BLaER1 (cell line): ENCODE measurements around the gene CYP4B1.

Experiments used
- H3K27ac ChIP-seq: shearing (Covaris generic); formaldehyde crosslinking; 2 replicates; pipeline ENCODE4 v1.8.1; 2022
- H3K27me3 ChIP-seq: shearing (Covaris generic); formaldehyde crosslinking; 2 replicates; pipeline ENCODE4 v1.8.1; 2022
- H3K36me3 ChIP-seq: shearing (Covaris generic); formaldehyde crosslinking; 2 replicates; pipeline ENCODE4 v1.8.1; 2022
- H3K4me1 ChIP-seq: shearing (Covaris generic); formaldehyde crosslinking; 2 replicates; pipeline ENCODE4 v1.8.1; 2022
- H3K4me2 ChIP-seq: shearing (Covaris generic); formaldehyde crosslinking; 2 replicates; pipeline ENCODE4 v1.8.1; 2022
- H3K4me3 ChIP-seq: shearing (Covaris generic); formaldehyde crosslinking; 2 replicates; pipeline ENCODE4 v1.8.1; 2022
- H3K9ac ChIP-seq: shearing (Covaris generic); formaldehyde crosslinking; 2 replicates; pipeline ENCODE4 v1.8.1; 2022
- H3K9me3 ChIP-seq: shearing (Covaris generic); formaldehyde crosslinking; 2 replicates; pipeline ENCODE4 v1.8.1; 2022
- H4K20me1 ChIP-seq: shearing (Covaris generic); formaldehyde crosslinking; 2 replicates; pipeline ENCODE4 v1.8.1; 2022
- Cebpa-rat ChIP-seq: shearing (Covaris generic); IDR thresholded peaks from 2 replicates; pipeline ENCODE4 v1.8.1; 2022

Gene CYP4B1

GRCh38 chr1:46790446-46791101 is 8.3 kb upstream of the CYP4B1 start:
- Histone ChIP-seq H3K36me3 (no peaks in the 10 kb centered on the region), H3K4me1 (no peaks in the 10 kb centered on the region), H3K9ac (no peak overlapping the region), H4K20me1 (no peaks in the 10 kb centered on the region), H3K27ac (no peak overlapping the region), H3K4me2 (no peak overlapping the region), H3K27me3 (no peaks in the 10 kb centered on the region), H3K9me3 (peaks cover 2% of the 10 kb centered on the region; the same call in 1 of the 2 replicates), H3K4me3 (no peak overlapping the region)
- TF ChIP-seq Cebpa-rat: no peak

- Histone ChIP-seq H3K4me3 (no peak overlapping the region), H3K27ac (no peak overlapping the region), H3K9ac (no peak overlapping the region), H3K36me3 (no peaks in the 10 kb centered on the region), H3K4me2 (no peak overlapping the region), H4K20me1 (no peaks in the 10 kb centered on the region), H3K27me3 (no peaks in the 10 kb centered on the region), H3K4me1 (no peaks in the 10 kb centered on the region), H3K9me3 (no peaks in the 10 kb centered on the region; the same call in 1 of the 2 replicates)
- TF ChIP-seq Cebpa-rat: no peak
Measured at GRCh38 chr1:46793126-46793525, 5.7 kb upstream of the CYP4B1 start.

DNA sequence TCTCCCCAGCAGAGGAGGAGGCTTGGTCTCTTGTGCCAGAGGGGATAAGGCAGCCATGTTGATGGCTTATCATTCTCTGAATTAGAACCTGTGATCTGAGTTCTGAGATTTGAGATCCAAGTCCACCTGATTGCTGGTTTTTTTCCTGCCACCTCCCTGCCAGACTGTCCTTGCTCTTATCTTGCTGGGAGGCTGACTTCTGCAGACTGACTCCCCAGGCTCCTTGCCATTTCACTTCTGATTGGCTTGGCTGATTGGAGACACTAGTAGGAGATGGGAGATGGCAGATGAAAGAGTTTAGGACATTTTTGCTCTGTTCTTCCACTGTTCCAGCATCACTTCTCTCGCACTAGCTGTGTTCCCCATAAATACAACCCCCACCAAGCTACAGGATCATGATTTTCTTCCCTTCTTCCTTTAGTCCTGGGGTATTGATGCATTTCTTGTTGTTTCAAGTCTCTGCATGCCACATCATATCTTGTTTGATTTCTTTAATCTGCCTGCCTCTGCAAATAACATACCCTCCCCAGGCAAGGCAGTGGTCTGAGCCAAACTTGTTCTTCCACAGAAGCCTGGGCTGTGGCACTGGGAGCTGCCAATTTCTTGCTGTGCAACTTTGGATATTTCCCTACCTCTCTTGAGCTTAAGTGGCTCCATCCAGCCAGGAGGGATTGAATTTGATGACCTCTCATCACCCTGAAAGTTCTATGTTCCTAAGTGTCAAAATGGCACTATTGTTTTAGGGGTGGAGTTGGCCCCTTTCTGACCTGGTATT is 963 bp upstream of the CYP4B1 start:
- H4K20me1 ChIP-seq: no peaks in the 10 kb centered on the region
- no peak overlapping the region for H3K9ac ChIP-seq
- H3K9me3 ChIP-seq: no peaks in the 10 kb centered on the region
- TF ChIP-seq Cebpa-rat: no peak
- no peak overlapping the region for H3K4me3 ChIP-seq
- no peak overlapping the region for H3K27ac ChIP-seq
- H3K27me3 ChIP-seq: no peaks in the 10 kb centered on the region
- H3K4me1 ChIP-seq: no peaks in the 10 kb centered on the region
- H3K36me3 ChIP-seq: no peaks in the 10 kb centered on the region
- no peak overlapping the region for H3K4me2 ChIP-seq

- Histone ChIP-seq H3K27me3 (no peaks in the 10 kb centered on the region), H3K4me2 (no peak overlapping the region), H3K4me3 (no peak overlapping the region), H4K20me1 (no peaks in the 10 kb centered on the region), H3K9me3 (no peaks in the 10 kb centered on the region), H3K27ac (no peak overlapping the region), H3K4me1 (no peaks in the 10 kb centered on the region), H3K9ac (no peak overlapping the region), H3K36me3 (no peaks in the 10 kb centered on the region)
- TF ChIP-seq Cebpa-rat: no peak
Measured at GRCh38 chr1:46800742-46801141, 1.9 kb downstream of the CYP4B1 start.

GRCh38 chr1:46801323-46802055 is 2.6 kb downstream of the CYP4B1 start:
- Histone ChIP-seq H3K36me3 (no peaks in the 10 kb centered on the region), H3K9me3 (no peaks in the 10 kb centered on the region), H3K27ac (no peak overlapping the region), H3K9ac (no peak overlapping the region), H3K4me3 (no peak overlapping the region), H4K20me1 (no peaks in the 10 kb centered on the region), H3K4me2 (no peak overlapping the region), H3K27me3 (no peaks in the 10 kb centered on the region), H3K4me1 (peaks cover 6% of the 10 kb centered on the region)
- no peak for TF ChIP-seq Cebpa-rat

DNA sequence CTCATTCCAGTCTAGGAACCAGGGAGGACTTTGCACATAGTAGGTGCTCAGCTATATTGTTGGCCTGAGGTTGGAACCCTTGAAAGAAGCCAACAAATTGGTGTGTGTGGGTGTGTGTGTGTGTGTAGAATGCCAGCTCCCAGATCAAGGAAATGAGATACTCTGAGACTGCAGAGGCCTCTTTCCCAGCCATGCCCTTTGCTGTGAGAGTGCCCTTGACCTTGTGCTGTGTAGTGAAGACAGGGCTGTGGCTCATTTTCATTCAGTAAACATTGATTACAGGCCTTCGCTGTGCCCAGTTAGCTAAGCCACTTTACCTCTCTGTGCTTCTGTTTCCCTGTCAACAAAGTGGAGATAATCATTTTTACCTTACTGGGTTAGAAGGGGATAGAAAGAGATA is 3.2 kb downstream of the CYP4B1 start:
- no peak overlapping the region for H3K27ac ChIP-seq
- H3K4me1 ChIP-seq: peaks cover 11% of the 10 kb centered on the region
- no peaks in the 10 kb centered on the region for H3K36me3 ChIP-seq
- TF ChIP-seq Cebpa-rat: no peak
- H4K20me1 ChIP-seq: no peaks in the 10 kb centered on the region
- H3K9ac ChIP-seq: no peak overlapping the region
- H3K4me3 ChIP-seq: no peak overlapping the region
- H3K4me2 ChIP-seq: no peak overlapping the region
- H3K27me3 ChIP-seq: no peaks in the 10 kb centered on the region
- no peaks in the 10 kb centered on the region for H3K9me3 ChIP-seq

DNA sequence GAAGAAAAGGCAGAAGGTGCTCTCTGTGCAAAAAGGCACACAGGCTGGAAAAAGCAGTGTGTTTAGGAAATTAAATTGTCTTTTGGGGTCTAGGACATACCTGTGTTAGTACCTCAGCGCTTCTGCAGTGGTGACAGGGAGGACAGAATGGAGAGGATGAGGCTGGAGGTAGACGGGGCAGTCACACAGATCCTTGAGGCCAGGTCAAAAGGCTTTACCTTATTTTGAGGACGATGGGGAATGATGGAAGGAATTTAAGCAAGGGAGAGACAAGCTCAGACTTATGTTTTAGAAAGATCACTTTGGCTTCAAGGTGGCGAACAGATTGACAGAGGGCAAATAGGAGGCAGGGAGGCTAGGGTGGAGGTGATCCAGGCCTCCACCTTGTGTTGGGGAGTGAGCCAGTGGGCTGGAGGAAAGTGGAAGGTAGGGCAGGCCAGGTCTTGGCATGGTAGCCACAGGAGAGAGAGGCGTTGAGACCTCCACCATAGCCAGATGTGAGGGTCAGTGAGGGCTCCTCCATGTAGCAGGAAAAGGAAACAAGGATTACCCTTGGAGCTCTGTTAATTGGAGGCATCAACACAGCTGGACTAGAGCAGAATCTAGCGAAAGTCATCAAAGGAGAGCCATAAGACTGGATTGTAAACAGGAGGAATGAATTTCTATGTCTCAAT is 4.2 kb downstream of the CYP4B1 start:
- Histone ChIP-seq H3K9ac (no peak overlapping the region), H3K4me1 (peaks cover 15% of the 10 kb centered on the region), H3K27ac (no peak overlapping the region), H3K27me3 (no peaks in the 10 kb centered on the region), H3K4me2 (no peak overlapping the region), H3K4me3 (no peak overlapping the region), H3K36me3 (no peaks in the 10 kb centered on the region), H3K9me3 (no peaks in the 10 kb centered on the region; the same call in 1 of the 2 replicates), H4K20me1 (no peaks in the 10 kb centered on the region)
- no peak for TF ChIP-seq Cebpa-rat

- Histone ChIP-seq H3K9ac (no peak overlapping the region), H3K27ac (no peak overlapping the region), H3K4me1 (peaks cover 15% of the 10 kb centered on the region), H3K27me3 (no peaks in the 10 kb centered on the region), H3K9me3 (peaks cover 2% of the 10 kb centered on the region), H4K20me1 (no peaks in the 10 kb centered on the region), H3K4me2 (no peak overlapping the region), H3K36me3 (no peaks in the 10 kb centered on the region), H3K4me3 (no peak overlapping the region)
- TF ChIP-seq Cebpa-rat: no peak
Measured at GRCh38 chr1:46804027-46804889, 5.4 kb downstream of the CYP4B1 start.

GRCh38 chr1:46804926-46805325 is 6.1 kb downstream of the CYP4B1 start:
- Histone ChIP-seq H3K9ac (no peak overlapping the region), H3K27ac (no peak overlapping the region), H3K27me3 (no peaks in the 10 kb centered on the region), H3K4me2 (no peak overlapping the region), H3K4me3 (no peak overlapping the region), H3K36me3 (no peaks in the 10 kb centered on the region), H3K9me3 (peaks cover 6% of the 10 kb centered on the region), H4K20me1 (no peaks in the 10 kb centered on the region), H3K4me1 (peaks cover 15% of the 10 kb centered on the region)
- TF ChIP-seq Cebpa-rat: no peak
